ENCODE data around the gene COL11A1. TPM values are rescaled to one million over a fixed set of nuclear protein-coding genes. Genes with fewer than 3 reads are reported as not detected.

The COL11A1 gene
- total and polyA plus RNA-seq, 2 experiments from 2014 or later: 12.3 to 12.5 TPM

- TF ChIP-seq, protein P1, sequence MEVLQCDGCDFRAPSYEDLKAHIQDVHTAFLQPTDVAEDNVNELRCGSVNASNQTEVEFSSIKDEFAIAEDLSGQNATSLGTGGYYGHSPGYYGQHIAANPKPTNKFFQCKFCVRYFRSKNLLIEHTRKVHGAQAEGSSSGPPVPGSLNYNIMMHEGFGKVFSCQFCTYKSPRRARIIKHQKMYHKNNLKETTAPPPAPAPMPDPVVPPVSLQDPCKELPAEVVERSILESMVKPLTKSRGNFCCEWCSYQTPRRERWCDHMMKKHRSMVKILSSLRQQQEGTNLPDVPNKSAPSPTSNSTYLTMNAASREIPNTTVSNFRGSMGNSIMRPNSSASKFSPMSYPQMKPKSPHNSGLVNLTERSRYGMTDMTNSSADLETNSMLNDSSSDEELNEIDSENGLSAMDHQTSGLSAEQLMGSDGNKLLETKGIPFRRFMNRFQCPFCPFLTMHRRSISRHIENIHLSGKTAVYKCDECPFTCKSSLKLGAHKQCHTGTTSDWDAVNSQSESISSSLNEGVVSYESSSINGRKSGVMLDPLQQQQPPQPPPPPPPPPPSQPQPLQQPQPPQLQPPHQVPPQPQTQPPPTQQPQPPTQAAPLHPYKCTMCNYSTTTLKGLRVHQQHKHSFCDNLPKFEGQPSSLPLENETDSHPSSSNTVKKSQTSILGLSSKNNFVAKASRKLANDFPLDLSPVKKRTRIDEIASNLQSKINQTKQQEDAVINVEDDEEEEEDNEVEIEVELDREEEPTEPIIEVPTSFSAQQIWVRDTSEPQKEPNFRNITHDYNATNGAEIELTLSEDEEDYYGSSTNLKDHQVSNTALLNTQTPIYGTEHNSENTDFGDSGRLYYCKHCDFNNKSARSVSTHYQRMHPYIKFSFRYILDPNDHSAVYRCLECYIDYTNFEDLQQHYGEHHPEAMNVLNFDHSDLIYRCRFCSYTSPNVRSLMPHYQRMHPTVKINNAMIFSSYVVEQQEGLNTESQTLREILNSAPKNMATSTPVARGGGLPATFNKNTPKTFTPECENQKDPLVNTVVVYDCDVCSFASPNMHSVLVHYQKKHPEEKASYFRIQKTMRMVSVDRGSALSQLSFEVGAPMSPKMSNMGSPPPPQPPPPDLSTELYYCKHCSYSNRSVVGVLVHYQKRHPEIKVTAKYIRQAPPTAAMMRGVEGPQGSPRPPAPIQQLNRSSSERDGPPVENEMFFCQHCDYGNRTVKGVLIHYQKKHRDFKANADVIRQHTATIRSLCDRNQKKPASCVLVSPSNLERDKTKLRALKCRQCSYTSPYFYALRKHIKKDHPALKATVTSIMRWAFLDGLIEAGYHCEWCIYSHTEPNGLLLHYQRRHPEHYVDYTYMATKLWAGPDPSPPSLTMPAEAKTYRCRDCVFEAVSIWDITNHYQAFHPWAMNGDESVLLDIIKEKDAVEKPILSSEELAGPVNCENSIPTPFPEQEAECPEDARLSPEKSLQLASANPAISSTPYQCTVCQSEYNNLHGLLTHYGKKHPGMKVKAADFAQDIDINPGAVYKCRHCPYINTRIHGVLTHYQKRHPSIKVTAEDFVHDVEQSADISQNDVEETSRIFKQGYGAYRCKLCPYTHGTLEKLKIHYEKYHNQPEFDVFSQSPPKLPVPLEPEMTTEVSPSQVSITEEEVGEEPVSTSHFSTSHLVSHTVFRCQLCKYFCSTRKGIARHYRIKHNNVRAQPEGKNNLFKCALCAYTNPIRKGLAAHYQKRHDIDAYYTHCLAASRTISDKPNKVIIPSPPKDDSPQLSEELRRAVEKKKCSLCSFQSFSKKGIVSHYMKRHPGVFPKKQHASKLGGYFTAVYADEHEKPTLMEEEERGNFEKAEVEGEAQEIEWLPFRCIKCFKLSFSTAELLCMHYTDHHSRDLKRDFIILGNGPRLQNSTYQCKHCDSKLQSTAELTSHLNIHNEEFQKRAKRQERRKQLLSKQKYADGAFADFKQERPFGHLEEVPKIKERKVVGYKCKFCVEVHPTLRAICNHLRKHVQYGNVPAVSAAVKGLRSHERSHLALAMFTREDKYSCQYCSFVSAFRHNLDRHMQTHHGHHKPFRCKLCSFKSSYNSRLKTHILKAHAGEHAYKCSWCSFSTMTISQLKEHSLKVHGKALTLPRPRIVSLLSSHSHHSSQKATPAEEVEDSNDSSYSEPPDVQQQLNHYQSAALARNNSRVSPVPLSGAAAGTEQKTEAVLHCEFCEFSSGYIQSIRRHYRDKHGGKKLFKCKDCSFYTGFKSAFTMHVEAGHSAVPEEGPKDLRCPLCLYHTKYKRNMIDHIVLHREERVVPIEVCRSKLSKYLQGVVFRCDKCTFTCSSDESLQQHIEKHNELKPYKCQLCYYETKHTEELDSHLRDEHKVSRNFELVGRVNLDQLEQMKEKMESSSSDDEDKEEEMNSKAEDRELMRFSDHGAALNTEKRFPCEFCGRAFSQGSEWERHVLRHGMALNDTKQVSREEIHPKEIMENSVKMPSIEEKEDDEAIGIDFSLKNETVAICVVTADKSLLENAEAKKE (CRISPR knock-in tag; IDR thresholded peaks at IDR 0.05): no peak
- no peak for TF ChIP-seq ZNF331 (CRISPR knock-in tag; IDR thresholded peaks at IDR 0.05; ENCODE audit: low read depth)
Measured at GRCh38 chr1:103084181-103084580, 24.1 kb downstream of the COL11A1 start (continued).

GRCh38 chr1:103075316-103076000 is 32.9 kb downstream of the COL11A1 start:
- H3K4me1 Mint-ChIP-seq: peaks cover 3% of the 10 kb centered on the region; the same call in 2 of the 3 replicates
- H3K36me3 Mint-ChIP-seq (ENCODE audit: low read depth): no peaks in the 10 kb centered on the region
- no peak for TF ChIP-seq STAT1 (IDR thresholded peaks at IDR 0.05; ENCODE audit: unreplicated experiment)
- no peak for TF ChIP-seq NANOG (IDR thresholded peaks at IDR 0.05; ENCODE audit: borderline replicate concordance)
- TF ChIP-seq REST (IDR thresholded peaks at IDR 0.05; ENCODE audit: unreplicated experiment): no peak
- no peak for TF ChIP-seq EZH2 (IDR thresholded peaks at IDR 0.05; ENCODE audit: low read depth, unreplicated experiment)
- no peak for TF ChIP-seq CREB1 (CRISPR knock-in tag; IDR thresholded peaks at IDR 0.05; ENCODE audit: low read depth)
- no peak for TF ChIP-seq CTCF (conservative IDR thresholded peaks at IDR 0.05; ENCODE audit: low read depth in 2 of 2)
- TF ChIP-seq, protein P2, sequence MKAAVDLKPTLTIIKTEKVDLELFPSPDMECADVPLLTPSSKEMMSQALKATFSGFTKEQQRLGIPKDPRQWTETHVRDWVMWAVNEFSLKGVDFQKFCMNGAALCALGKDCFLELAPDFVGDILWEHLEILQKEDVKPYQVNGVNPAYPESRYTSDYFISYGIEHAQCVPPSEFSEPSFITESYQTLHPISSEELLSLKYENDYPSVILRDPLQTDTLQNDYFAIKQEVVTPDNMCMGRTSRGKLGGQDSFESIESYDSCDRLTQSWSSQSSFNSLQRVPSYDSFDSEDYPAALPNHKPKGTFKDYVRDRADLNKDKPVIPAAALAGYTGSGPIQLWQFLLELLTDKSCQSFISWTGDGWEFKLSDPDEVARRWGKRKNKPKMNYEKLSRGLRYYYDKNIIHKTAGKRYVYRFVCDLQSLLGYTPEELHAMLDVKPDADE (IDR thresholded peaks at IDR 0.05): no peak

More at GRCh38 chr1:103075316-103076000, 32.9 kb downstream of the COL11A1 start:
- DNase-seq (ENCODE audit: low spot score) (no peak), ATAC-seq (no peak)
- no peak overlapping the region for H2AFZ ChIP-seq
- H3K9me3 Mint-ChIP-seq: no peaks in the 10 kb centered on the region
- no peaks in the 10 kb centered on the region for H3K9me2 ChIP-seq (ENCODE audit: insufficient read depth)
- H3K27me3 Mint-ChIP-seq (ENCODE audit: insufficient read depth, low read depth, poor library complexity): no peaks in the 10 kb centered on the region
- no peak overlapping the region for H3K4me3 Mint-ChIP-seq
- no peaks in the 10 kb centered on the region for H3F3A ChIP-seq (replicated peaks; ENCODE audit: low read depth)
- no peaks in the 10 kb centered on the region for H3K4me1 ChIP-seq (ENCODE audit: insufficient read depth)
- H3K27me3 ChIP-seq (ENCODE audit: insufficient read depth): no peaks in the 10 kb centered on the region
- H3K4me2 ChIP-seq: no peak overlapping the region
- no peak overlapping the region for H3K4me3 ChIP-seq
- H3K27ac Mint-ChIP-seq: no peak overlapping the region
- H3K27ac ChIP-seq (ENCODE audit: low read depth): no peak overlapping the region
- H3K79me2 ChIP-seq (replicated peaks; ENCODE audit: insufficient read depth): no peaks in the 10 kb centered on the region
- no peaks in the 10 kb centered on the region for H4K20me1 ChIP-seq (replicated peaks; ENCODE audit: insufficient read depth)
- H3K36me3 ChIP-seq (ENCODE audit: insufficient read depth): no peaks in the 10 kb centered on the region

Measured in GM23338 (cell line).